ENCODE data around the gene TRIM56. TPM values are rescaled to one million over a fixed set of nuclear protein-coding genes. Genes with fewer than 3 reads are reported as not detected.
"Not testable (repeated sequence)": the region's sequence is repeated elsewhere in the genome, so short reads cannot be mapped to it uniquely, and the experiment has no call there.

TRIM56 gene, protein sequence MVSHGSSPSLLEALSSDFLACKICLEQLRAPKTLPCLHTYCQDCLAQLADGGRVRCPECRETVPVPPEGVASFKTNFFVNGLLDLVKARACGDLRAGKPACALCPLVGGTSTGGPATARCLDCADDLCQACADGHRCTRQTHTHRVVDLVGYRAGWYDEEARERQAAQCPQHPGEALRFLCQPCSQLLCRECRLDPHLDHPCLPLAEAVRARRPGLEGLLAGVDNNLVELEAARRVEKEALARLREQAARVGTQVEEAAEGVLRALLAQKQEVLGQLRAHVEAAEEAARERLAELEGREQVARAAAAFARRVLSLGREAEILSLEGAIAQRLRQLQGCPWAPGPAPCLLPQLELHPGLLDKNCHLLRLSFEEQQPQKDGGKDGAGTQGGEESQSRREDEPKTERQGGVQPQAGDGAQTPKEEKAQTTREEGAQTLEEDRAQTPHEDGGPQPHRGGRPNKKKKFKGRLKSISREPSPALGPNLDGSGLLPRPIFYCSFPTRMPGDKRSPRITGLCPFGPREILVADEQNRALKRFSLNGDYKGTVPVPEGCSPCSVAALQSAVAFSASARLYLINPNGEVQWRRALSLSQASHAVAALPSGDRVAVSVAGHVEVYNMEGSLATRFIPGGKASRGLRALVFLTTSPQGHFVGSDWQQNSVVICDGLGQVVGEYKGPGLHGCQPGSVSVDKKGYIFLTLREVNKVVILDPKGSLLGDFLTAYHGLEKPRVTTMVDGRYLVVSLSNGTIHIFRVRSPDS
- polyA plus RNA-seq (2011; rRNA removed) (3.2 and 4.9 TPM in 2 replicates), polyA minus RNA-seq (2011; rRNA and poly(A)+ RNA removed) (6.1 and 9.2 TPM in 2 replicates)

DNA sequence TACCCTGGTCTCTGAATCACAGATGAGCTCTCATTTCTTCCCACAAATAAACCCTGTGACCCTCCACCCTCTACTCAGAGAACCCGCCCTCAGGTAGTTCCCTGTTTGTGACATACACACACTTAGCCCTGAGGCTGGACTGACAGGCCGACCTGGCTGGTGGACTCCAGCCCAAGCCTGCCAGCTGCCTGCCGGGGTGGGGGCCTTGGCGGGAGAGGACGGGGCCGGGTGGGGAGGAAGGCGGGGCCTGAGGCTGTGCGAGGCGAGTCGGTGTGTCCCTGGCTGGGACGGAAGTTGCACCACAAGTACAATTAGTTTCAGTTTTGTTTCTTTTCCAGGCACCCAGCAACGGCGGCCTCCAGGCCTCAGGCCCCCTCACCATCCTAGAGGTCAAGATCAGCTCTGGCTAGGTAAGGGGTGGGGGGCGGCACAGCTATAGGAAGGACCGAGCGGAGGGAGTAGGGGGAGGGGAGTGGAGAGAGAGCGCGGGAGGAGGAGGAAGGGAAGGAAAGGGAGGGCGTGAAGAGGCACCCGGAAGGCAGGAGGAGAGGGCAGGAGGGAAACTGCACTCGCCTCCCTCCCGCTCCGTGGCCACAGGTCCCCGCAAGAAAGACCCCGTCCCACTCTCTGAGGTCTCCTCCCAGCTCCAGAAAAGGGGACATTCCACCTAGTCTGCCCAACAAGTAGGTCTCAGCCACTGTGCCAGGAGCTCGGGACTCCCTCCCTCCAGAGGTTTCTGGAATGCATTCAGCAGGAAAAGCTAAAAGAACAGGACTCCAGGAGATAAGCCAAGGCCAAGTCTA, at the start of gene TRIM56:
Gene TRIM56 (plus strand): TSS at position 320 of the 803 bp plus-strand sequence. CDS start 1,832 bp downstream, outside the sequence.
- ChIA-PET POLR2A (interaction anchor here (0.6 to 1.4 kb wide), 4 partner anchors 37 to 88 kb away, joined by 3 to 5 read pairs (median 3); no protein-coding TSS in a partner anchor), CTCF (interaction anchor here (0.6 to 4.2 kb wide), 13 partner anchors 8 to 191 kb away, joined by 3 to 16 read pairs (median 5); partner anchors contain the start of genes ACHE and SERPINE1)
- TF ChIP-seq, protein P1, sequence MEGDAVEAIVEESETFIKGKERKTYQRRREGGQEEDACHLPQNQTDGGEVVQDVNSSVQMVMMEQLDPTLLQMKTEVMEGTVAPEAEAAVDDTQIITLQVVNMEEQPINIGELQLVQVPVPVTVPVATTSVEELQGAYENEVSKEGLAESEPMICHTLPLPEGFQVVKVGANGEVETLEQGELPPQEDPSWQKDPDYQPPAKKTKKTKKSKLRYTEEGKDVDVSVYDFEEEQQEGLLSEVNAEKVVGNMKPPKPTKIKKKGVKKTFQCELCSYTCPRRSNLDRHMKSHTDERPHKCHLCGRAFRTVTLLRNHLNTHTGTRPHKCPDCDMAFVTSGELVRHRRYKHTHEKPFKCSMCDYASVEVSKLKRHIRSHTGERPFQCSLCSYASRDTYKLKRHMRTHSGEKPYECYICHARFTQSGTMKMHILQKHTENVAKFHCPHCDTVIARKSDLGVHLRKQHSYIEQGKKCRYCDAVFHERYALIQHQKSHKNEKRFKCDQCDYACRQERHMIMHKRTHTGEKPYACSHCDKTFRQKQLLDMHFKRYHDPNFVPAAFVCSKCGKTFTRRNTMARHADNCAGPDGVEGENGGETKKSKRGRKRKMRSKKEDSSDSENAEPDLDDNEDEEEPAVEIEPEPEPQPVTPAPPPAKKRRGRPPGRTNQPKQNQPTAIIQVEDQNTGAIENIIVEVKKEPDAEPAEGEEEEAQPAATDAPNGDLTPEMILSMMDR (IDR thresholded peaks at IDR 0.05; ENCODE audit: insufficient read depth, low read depth, low read length) = no peak
- peak; percentile 27 for DNase-seq (ENCODE audit: low read depth)
- Histone ChIP-seq H3K27me3 (ENCODE audit: control insufficient read depth, insufficient read depth, low read length) (no peaks in the 10 kb centered on the region), H3K36me3 (ENCODE audit: control insufficient read depth, insufficient read depth, low read length) (peaks cover 30% of the 10 kb centered on the region), H3K4me3 (ENCODE audit: low read depth, low read length) (peak within 1 kb of the TSS; percentile 95)

GRCh38 chr7:101035941-101036340, 49.3 kb upstream of the TRIM56 start:
- Histone ChIP-seq H3K36me3 (ENCODE audit: control insufficient read depth, insufficient read depth, low read length) (no peaks in the 10 kb centered on the region), H3K27me3 (ENCODE audit: control insufficient read depth, insufficient read depth, low read length) (peaks cover 1% of the 10 kb centered on the region; the same call in 1 of the 2 replicates), H3K4me3 (ENCODE audit: low read depth, low read length) (no peak overlapping the region)
- no peak for DNase-seq (ENCODE audit: low read depth)
- TF ChIP-seq, protein P1 (IDR thresholded peaks at IDR 0.05; ENCODE audit: insufficient read depth, low read depth, low read length) = no peak
- CTCF ChIA-PET = no interaction called here
- POLR2A ChIA-PET = no interaction called here

DNA sequence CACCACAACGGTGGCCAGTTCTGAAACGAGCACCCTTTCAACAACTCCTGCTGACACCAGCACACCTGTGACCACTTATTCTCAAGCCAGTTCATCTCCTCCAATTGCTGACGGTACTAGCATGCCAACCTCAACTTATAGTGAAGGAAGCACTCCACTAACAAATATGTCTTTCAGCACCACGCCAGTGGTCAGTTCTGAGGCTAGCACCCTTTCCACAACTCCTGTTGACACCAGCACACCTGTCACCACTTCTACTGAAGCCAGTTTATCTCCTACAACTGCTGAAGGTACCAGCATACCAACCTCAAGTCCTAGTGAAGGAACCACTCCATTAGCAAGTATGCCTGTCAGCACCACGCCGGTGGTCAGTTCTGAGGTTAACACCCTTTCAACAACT, 44.0 kb upstream of the TRIM56 start:
- DNase-seq (ENCODE audit: low read depth); H3K36me3 ChIP-seq (ENCODE audit: control insufficient read depth, insufficient read depth, low read length); H3K4me3 ChIP-seq (ENCODE audit: low read depth, low read length); H3K27me3 ChIP-seq (ENCODE audit: control insufficient read depth, insufficient read depth, low read length); CTCF ChIA-PET; POLR2A ChIA-PET: not testable (repeated sequence)

GRCh38 chr7:101058355-101058754, 26.9 kb upstream of the TRIM56 start:
- ChIA-PET POLR2A (no interaction called here), CTCF (interaction anchor here (0.6 to 3.0 kb wide), 30 partner anchors 8 to 353 kb away, joined by 3 to 40 read pairs (median 4); partner anchors contain the start of genes ACHE, MUC12, TRIM56 and UFSP1)
- DNase-seq (ENCODE audit: low read depth) = no peak
- TF ChIP-seq, protein P1 (IDR thresholded peaks at IDR 0.05; ENCODE audit: insufficient read depth, low read depth, low read length) = no peak
- H3K36me3 ChIP-seq (ENCODE audit: control insufficient read depth, insufficient read depth, low read length) = no peaks in the 10 kb centered on the region
- peaks cover 8% of the 10 kb centered on the region for H3K27me3 ChIP-seq (ENCODE audit: control insufficient read depth, insufficient read depth, low read length)
- no peak overlapping the region for H3K4me3 ChIP-seq (ENCODE audit: low read depth, low read length)

DNA sequence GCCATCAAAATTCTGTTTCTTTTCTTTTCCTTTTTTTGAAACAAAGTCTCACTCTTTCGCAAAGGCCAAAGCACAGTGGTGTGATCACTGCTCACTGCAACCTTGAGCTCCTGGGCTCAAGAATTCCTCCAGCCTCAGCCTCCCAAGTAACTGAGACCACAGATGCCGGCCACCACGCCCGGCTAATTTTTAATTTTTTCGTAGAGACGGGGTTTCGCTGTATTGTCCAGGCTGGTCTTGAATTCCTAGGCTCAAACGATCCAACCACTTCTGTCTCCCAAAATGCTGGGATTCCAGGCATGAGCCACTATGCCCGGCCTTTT, 25.7 kb upstream of the TRIM56 start:
- Histone ChIP-seq H3K36me3 (ENCODE audit: control insufficient read depth, insufficient read depth, low read length) (no peaks in the 10 kb centered on the region), H3K27me3 (ENCODE audit: control insufficient read depth, insufficient read depth, low read length) (peaks cover 8% of the 10 kb centered on the region), H3K4me3 (ENCODE audit: low read depth, low read length) (no peak overlapping the region)
- ChIA-PET CTCF (interaction anchor here (0.6 to 3.0 kb wide), 25 partner anchors 7 to 1746 kb away, joined by 3 to 40 read pairs (median 5); partner anchors contain the start of genes ACHE, FIS1, TRIM56 and UFSP1), POLR2A (no interaction called here)
- DNase-seq (ENCODE audit: low read depth) = no peak
- TF ChIP-seq, protein P1 (IDR thresholded peaks at IDR 0.05; ENCODE audit: insufficient read depth, low read depth, low read length) = no peak

Data from BJ (cell line).